Fibroblast of skin of back (primary cell): Measurements from ENCODE around the gene PSKH1.
"Not testable (repeated sequence)": the region's sequence is repeated elsewhere in the genome, so short reads cannot be mapped to it uniquely, and the experiment has no call there.

ENCODE experiments used
- DNase-seq: peaks from one replicate; pipeline ENCODE4 v3.0.0-alpha.2; 2013

Gene PSKH1

DNA sequence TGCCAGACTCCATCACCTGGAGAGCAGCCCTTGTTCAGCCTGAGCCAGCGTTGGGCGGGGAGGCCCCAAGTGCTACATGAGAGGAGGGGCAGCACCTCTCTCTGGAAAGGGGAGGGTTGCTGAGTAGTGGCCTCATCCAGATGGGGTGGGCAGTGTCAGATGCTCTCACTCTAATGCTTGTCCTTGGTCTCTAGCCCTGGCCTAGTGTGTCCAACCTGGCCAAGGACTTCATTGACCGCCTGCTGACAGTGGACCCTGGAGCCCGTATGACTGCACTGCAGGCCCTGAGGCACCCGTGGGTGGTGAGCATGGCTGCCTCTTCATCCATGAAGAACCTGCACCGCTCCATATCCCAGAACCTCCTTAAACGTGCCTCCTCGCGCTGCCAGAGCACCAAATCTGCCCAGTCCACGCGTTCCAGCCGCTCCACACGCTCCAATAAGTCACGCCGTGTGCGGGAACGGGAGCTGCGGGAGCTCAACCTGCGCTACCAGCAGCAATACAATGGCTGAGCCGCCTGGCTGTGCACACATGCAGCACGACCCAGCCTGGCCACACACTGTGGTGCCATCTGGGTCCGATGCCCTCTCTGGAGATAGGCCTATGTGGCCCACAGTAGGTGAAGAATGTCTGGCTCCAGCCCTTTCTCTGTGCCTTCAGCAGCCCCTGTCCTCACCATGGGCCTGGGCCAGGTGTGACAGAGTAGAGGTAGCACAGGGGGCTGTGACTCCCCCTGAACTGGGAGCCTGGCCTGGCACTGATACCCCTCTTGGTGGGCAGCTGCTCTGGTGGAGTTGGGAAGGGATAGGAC, 34.3 kb downstream of the PSKH1 start:
- no peak for DNase-seq

DNA sequence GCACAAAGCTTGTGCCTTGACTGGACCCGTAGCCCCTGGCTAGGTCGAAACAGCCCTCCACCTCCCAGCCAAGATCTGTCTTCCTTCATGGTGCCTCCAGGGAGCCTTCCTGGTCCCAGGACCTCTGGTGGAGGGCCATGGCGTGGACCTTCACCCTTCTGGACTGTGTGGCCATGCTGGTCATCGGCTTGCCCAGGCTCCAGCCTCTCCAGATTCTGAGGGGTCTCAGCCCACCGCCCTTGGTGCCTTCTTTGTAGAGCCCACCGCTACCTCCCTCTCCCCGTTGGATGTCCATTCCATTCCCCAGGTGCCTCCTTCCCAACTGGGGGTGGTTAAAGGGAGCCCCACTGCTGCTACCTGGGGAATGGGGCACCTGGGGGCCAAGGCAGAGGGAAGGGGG, 35.1 kb downstream of the PSKH1 start:
- no peak for DNase-seq

DNA sequence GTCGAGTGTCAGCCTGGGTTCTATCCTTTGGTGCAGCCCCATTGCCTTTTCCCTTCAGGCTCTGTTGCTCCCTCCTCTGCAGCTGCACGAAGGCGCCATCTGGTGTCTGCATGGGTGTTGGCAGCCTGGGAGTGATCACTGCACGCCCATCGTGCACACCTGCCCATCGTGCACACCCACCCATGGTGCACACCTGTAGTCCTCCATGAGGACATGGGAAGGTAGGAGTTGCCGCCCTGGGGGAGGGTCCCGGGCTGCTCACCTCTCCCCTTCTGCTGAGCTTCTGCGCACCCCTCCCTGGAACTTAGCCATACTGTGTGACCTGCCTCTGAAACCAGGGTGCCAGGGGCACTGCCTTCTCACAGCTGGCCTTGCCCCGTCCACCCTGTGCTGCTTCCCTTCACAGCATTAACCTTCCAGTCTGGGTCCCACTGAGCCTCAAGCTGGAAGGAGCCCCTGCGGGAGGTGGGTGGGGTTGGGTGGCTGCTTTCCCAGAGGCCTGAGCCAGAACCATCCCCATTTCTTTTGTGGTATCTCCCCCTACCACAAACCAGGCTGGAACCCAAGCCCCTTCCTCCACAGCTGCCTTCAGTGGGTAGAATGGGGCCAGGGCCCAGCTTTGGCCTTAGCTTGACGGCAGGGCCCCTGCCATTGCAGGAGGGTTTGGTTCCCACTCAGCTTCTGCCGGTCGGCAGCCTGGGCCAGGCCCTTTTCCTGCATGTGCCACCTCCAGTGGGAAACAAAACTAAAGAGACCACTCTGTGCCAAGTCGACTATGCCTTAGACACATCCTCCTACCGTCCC, 35.7 kb downstream of the PSKH1 start:
- DNase-seq, result peak; percentile 58

DNA sequence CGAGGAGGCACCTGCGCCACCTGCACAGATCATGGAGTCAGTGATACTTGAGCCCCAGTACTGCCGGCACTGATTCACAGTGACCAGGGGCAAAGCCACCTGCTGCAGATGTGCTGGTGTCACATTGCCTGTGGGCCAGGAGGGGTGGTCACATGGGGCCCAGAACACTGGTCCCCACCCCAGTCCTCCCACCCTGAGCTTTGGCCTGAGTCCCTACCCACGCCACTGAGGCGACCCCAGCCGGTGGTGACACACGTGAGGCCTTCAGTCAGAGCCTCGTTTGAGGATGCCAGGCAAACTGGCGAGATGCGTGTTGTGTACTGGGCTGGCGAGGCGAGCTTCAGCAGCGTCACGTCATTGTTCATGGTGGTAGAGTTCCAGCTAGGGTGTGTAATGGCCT, 37.1 kb downstream of the PSKH1 start:
- DNase-seq, result no peak

DNA sequence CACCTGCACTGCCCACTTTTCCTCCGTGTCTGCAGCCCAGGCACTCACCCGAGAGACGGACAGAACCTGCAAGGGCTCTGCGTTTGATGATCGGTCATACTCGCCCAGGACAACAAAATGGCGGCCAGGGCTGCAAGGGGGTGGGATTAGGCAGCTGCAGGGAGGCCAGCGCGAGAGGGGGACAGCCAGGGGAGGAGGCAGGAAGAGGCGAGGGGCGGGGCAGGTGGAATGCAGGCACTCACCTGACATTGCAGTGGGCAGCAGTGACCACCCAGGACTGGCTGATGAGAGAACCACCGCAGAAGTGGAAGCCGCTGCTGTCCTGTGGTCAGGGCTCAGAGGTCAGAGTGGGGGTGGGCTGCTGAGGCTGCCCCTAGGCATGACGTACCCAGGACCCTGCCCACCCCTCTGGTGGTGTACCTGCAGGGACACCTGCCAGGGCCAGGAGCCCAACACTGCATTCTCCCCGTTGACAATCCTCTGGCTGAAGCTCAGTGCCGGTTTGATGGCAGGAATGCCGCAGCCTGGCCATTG, 37.7 kb downstream of the PSKH1 start:
- no peak for DNase-seq

DNA sequence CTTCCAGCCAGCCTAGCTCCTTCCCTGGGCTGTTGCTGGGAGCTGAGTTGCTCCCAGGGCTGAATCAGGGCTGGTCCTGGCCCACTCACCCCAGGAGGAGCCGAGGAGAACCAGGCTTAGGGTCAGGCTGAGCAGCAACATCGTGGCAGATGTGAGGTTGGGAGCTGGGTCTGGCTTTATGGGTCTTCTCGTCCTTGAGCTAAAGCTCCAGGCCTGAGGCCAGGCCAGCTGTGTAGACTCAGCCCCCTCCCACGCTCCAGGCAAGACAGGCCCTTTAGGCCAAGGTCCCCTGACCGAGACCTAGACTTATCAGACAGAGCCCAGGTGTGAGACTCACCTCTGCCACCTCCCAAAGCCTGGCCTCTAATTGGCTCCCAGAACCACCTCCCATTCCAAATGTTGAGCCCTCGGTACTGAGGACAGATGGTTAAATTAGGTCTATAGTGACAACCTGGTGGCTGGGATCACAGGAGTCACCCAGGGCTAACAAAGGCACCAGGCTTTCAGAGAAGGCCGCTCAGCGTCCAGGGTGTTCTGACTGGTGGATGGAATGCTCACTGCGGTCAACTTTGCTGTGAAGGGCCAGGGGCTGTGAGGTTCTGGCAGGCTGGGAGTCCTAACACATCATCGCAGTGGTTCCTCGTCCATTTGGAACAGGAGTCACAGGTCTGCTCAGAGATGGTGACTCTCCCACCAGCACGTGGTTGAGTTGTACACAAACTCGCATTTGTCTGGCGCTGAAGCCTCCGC, 38.8 kb downstream of the PSKH1 start, which contains the start of gene CTRL:
Gene CTRL (minus strand): TSS at position 151 of the 750 bp plus-strand sequence. CDS start 10 bp downstream, at position 141.
- DNase-seq, result no peak

DNA sequence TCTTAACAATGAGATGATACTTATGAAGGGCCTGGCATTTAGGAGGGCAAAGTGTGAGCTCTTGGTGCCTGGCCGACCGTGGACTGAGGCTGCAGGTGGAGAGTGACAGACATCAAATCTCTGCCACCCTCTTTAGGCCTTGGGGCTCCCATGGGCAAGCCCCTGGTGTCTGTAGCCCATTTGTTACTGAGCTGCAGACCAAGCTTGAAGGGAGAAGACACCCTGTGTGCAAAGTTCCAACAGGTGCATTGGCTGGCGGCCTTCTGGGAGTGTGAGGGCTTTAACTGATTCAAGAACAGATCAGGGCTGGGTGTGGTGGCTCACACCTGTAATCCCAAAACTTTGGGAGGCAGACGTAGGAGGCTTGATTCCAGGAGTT, 39.4 kb downstream of the PSKH1 start:
- DNase-seq, result no peak

DNA sequence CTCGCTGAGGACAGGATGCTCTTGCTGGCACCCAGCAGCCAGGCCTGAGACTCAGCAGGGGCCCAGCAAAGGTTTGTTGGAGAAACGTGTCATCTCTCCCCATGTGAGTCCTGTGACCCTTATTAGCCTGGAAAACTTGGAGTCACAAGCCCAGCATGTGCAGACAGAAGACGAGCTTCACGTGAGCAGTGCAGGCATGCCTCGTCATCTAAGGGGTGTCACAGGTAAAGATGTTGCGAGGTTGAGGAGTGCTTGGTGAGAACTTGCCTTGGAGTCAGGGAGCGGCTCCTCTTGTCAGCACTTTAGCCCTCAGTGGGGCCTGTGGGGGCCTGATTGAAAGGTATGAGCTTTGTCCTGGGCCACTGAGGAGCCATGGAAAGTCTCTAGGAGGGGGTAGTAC, 40.8 kb downstream of the PSKH1 start:
- no peak for DNase-seq

DNA sequence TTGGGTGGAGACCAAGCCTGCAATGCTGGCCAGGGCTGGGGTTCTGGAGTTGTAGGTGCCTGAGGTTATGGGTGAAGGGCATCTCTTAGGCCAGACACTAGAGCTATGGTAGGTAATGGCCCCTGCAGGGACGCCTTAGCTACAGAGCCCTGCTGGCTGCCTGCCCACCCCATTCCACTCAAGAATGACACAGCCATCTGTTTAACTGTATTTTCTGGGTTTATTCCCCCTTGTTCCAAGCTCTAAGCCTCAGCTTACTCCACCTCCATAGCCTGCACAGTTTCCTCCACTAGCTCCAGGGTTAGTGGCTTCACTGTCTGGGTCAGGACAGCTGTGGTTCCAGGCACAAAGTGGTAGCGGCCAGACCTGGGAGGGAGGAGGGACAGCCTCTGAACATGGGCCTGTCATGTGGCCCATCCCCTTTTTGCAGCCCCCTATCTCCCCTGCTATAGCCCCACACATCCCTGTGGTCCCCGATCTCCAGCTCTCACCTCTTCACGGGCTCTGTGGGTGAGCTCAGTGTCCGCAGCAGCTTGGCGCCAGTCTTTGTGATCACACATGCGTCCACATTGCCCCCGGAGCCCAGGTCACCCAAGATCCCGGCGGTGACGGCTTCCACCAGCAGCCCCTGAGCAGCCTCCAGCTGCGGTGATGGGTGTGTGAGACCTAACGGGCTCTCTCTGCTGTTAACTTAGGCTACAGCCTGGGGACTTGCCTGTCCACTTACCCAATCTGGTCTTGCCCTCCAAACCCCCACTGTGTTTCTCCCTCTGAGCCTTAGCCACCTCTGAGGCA, 41.4 kb downstream of the PSKH1 start:
- DNase-seq, result no peak

DNA sequence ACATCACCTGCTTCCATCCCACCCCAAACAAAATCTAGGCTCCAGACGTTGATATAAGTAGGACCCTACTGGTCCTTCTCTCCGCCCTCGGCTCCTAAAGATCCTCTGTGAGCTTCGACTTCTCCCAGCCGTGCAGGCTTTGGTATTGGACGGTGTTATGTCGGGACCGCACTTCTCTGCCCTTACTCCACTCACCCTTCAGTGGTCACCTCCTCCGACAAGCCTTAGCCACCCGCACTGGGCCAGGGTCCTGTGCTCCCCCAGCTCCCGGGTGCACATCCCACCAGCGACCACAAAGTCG, 42.0 kb downstream of the PSKH1 start:
- no peak for DNase-seq

DNA sequence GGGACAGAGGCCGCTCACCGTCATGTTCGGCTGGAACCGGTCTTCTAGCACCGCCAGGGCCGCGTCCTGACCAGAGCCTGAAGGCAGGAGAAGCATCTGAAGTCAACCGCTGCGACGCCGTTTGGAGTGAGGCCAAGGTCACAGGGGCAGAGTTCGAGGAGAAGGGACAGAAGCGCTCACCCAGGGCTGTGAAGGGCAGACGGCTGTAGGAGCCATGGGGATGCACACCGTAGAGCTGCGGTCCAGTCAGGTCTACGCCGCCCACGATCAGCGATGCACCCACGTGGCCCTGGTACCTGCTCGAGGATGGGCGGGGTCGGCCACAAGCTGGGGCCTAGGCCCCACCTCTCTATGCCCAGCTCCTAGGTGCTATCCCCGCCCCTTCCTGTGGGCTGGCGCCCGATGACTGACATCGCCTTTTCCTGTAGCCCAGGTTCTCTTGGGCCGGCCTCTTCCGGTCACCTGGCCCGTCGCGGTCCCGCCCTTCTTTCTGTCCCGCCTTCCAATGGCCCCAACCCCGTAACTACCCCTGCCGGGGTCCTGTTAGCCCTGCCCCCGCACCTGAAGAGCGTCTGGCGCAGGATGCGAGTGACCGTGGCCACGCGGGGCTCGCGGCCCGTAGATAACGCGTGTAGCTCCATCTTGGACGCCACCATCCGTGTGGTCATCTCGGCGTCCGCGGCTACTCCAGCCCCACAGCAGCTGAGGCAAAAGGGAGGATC, 42.5 kb downstream of the PSKH1 start:
- DNase-seq, result peak; percentile 92

DNA sequence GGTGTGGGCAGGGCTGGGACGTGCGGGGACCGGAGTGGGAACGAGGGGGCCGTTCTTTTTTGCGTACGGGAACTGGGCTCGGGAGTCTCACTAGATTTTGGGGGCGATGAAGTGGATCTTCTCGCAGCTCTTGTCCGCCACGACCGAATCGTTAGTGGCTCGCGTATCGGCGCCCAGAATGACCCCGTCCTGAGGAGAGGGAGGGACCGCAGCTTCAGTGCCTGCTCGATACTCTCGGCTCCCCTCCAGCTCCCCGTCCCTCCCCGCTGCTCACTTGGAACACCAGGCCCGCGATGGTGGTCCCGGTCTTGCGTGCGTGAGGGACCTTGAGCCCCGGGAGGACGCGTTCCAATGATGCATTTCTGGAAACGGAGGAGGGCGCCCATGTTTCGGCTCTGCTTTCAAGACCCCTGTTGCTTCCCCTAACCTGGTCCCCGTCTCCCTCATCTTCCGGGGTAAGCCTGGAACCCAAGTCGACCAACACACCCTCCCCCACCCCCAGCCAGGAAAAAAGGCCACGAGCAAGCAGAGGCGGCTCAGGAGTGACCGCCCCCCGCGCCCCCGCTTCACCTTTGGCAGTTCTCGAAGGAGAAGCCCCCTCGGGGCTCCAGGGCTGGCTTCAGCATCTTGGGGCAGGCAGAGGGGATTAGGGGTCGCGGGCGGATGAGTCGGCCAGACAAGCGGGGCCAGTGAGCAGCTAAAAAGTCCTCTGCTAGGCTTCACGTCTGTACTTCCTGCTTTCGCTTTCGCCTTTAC, 43.2 kb downstream of the PSKH1 start, which contains the start of gene PSMB10:
Gene PSMB10 (minus strand): TSS at position 727 of the 756 bp plus-strand sequence. CDS start 101 bp downstream, at position 626.
- DNase-seq, result peak; percentile 36

DNA sequence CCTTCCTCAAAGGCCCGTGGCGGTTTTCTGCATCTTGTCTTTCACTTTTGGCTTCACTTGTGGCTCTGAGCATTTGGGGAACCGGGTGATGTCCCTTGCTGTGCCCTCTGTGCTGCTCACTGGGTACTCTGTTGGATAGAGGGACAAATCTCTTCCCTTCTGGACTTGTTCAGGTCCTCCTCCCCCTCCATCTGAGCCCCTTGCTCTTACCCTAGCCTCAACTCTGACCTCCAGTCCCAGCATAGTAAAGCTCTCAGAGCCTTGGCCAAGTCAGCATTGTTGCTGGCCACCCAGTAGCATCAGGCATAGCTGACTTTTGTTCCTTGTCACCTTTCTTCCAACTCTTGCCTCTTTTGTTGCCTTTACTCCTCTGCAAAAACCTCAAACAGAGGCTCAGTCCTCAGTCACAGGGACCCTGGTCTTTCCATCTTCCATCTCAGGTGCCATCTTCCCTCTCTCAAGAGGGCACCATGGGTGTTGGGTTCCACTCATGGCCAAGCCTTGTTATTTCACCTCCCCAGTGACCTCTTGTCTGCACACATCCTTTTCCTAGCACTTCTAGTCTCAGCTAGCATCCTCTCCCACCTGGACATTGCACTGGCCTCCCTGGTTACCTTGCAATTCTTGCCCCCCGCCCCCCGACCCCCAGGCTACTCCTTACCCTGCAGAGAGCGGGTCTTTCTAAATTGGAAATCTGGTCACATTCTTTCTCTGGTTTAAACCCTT, 44.0 kb downstream of the PSKH1 start:
- peak; percentile 70 for DNase-seq

DNA sequence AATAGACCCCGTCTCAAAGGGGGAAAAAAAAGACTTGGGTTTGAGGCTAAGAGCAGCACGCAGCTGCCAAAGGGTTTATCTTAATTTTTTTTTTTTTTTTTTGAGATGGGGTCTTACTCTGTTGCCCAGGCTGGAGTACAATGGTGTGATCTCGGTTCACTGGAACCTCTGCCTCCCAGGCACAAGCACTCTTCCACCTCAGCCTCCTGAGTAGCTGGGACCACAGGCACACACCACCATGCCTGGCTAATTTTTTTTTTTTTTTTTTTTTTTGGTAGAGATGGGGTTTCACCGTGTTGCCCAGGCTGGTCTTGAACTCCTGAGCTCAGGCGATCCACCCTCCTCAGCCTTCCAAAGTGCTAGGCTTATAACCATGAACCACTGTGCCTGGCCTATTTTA, 44.7 kb downstream of the PSKH1 start:
- not testable (repeated sequence) for DNase-seq

DNA sequence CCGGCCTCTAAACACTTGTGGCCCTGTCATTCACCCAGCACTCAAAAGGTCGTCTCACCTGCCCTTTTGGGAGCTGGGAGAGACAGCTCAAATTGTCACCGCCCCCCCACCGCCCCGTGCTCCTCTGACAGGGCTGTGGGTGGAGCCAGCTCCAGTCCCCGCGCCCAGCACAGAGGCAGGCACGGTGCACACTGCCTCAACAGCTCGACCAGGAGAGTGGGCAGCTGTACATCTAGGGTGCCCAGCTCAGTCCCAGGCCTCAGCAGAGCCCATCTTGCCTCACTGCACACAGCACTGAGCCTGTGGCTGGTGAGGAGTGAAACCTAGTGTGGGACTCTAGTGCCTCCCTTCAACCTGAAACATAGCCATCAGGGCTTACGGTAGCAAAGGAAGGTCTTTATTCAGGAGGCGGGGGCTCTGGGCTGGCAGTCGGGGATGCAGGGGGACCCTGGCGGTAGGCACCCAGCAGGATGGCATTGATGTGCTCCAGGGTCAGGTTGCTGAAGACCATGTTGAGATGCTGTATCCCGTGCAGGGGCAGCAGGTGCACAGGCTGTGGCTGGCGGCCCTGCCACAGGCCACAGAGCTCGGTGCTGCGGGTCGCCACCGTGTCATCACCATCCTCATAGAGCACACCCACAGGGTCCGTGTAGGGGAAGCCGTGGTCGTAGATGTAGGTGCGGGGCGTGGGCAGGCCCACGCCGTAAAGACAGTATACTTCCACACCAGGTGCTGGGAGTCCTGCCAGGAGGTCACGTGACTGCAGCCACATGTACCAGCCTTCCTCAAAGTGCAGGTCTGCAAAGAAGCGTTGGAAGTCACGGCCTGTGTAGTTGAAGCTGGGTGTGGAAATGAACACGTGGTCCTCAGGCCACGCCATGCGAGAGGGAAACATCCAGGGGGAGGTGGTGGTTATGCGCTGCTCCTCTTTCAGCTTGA, 46.7 kb downstream of the PSKH1 start:
- no peak for DNase-seq

DNA sequence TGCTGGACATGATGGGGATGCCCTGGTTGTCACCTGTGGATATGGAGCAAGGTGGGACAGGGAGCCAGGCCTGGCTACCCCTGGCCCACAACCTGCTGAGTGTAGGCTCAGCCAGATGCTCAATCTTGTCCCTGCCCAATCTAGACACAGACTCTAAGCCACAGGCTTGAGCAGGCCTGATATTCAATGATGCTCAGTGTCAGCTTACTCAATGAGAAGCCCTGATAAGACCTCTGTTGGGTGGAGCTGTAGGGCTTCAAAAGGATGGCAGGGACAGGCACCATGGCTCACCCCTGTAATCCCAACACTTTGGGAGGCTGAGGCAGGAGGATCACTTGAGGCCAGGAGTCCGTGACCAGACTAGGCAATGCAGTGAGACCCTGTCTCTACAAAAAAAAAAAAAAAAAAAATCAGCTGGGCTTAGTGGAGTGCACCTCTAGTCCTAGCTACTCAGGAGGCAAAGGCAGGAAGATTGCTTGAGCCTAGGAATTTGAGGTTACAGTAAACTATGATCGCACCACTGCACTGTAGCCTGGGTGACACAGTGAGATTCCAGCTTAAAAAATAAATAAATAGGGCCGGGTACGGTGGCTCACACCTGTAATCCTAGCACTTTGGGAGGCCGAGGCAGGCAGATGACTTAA, 47.5 kb downstream of the PSKH1 start:
- no peak for DNase-seq

DNA sequence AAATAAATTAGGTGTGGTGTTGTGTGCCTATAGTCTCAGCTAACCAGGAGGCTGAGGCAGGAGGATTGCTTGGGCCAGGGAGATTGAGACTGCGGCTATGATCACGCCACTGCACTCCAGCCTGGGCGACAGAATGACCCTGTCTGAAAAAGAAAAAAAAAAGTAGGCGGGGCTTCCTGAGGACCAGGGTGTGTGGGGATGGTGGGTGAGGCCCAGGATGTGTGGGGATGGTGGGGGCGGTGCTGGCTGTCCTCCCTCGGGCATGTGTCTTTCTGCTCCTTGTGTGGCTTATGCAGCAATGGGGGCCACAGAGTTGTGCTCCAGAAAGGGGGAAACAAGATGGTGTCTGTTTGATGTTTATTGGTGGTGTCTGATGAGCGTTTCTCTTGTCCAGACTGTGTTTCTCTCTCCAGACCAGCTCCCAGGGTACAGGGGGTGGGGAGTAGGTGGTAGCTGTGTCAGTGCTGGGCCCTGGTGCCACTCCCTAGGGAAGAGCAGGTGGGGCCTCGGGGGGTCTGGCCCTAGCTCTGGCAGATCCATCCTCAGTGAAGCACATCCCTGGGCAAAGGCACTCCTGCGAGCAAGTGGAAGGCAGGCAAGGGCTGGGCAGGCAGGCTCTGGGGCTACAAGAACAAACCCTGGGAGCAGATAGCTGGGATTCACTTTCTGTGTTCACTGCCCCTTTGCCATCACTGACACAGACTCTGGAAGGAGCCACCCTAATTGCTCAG, 48.6 kb downstream of the PSKH1 start:
- DNase-seq, result no peak

DNA sequence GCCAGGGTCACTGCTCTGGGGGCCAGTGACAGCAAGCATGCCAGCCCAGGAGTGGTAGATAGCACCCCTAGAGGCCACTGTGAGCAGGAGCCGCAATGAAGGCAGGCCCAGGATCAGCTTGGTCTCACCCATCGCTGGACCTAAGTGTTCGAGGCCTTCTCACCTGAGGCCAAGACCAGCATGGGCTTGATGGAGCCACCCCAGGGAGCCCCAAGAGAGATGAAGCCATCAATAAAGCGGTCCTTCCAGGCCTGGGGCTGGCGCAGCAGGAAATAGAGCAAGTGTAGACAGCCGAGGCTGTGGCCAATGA, 49.1 kb downstream of the PSKH1 start:
- peak; percentile 35 for DNase-seq
